VCaP (cell line): ENCODE measurements around the gene SPAG6.
"Not testable (repeated sequence)": the region's sequence is repeated elsewhere in the genome, so short reads cannot be mapped to it uniquely, and the experiment has no call there.

Experiments used
- H3K27ac ChIP-seq: fragments of 450-650 bp; 2 replicates; pipeline ENCODE4 v1.5.1; 2017
- CTCF ChIP-seq: fragments of 450-650 bp; conservative IDR thresholded peaks from 2 replicates; pipeline ENCODE4 v1.5.1; 2017; ENCODE audit warnings: mild to moderate bottlenecking, moderate library complexity

The SPAG6 gene

GRCh38 chr10:22345301-22346095 is at the start of gene SPAG6:
TSS of gene SPAG6 (plus strand) at chr10:22345496. CDS start at chr10:22345612, 116 bp downstream.
- H3K27ac ChIP-seq = no peak within 1 kb of the TSS
- TF ChIP-seq CTCF = no peak

DNA sequence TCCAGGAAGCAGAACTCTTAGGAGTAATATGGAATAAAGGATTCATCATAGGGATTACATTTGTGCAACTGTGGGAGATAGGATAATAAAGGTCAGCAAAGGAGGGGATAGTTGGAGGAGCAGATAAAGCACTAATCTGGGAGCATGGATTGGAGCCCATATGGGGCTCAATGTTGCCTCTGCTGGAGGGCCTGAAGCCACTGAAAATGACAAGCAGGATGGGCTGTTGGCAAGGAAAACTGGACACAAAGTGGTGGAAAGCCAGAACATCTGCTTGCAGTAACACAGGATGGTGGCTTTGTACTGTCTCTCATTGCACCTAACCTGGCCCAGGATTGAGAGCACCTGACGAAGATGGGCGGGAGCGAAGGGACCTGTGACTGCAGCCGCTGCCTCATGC is 44.1 kb upstream of the SPAG6 start:
- no peak; the same call in 1 of the 2 replicates for TF ChIP-seq CTCF
- H3K27ac ChIP-seq = no peak overlapping the region

DNA sequence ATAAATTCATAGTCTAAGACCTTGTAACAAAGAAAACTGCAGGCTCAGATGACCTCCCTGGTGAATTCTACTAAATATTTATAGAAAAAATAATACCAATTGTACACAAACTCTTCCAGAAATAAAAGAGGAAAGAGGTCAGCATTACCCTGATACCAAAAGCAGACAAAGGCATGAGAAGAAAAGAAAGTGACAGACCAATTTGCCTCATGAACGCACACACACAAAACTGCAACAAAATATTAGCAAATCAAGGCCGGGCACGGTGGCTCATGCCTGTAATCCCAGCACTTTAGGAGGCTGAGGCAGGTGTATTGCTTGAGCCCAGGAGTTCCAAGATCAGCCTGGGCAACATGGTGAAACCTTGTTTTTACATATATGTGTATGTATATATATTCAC is 41.8 kb upstream of the SPAG6 start:
- no peak for TF ChIP-seq CTCF
- no peak overlapping the region for H3K27ac ChIP-seq

- H3K27ac ChIP-seq = no peak overlapping the region
- TF ChIP-seq CTCF = no peak
Observed at GRCh38 chr10:22305721-22306120, 39.6 kb upstream of the SPAG6 start.

DNA sequence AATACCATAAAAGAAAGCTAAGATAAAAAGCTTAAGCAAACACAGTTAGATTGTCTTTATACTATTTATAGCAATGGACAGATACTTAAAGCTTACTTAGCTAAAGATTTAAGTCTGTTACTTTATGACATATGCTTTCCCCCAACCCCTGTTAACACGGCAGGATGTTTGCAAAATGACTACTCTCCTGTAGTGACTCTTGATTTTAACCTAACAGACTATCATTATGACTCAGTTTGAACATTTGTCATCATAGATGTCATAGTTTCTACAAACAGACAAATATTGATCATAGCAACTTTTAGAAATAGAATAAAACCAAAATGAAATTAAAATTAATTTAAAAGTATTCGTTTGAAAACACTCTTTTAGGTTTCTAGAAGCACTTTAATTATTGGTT is 36.9 kb upstream of the SPAG6 start:
- TF ChIP-seq CTCF = no peak
- no peak overlapping the region for H3K27ac ChIP-seq

DNA sequence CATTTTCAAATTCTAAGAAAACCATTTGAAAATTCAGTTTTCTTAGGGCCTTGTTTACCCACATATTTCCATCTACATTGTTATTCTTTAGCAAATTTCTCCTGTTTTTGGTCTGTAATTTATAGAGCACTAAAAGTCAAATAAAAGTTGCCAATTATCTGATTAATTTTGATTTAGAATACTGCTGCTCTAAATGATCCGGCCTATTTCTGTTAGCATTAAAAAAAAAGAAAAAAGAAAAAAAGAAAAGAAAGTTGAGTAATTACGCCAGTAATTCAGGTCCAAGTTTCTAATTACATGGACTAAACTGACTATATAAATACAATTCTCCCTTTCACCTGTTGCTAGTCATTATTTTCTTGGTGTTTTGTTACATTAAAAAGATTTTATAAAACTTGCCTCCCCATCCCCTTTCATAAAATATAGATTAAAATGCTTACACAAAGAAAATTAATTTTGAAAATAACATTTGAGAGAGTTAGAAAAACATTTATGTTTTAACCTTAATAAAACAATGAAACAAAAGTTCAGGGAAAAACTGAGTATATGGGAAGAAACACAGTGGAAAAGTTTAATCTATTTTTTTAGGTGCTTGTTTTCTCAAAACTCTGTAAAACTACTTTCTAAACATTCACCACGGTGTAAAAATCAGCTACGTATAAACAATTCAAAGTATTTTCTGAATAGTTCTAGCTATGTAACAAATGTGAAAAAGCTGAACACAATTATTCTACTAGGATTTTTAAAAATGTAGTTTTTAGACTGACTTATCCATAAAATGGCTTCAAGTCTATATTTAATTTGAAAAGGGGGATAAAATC is 35.9 kb upstream of the SPAG6 start:
- no peak for TF ChIP-seq CTCF

DNA sequence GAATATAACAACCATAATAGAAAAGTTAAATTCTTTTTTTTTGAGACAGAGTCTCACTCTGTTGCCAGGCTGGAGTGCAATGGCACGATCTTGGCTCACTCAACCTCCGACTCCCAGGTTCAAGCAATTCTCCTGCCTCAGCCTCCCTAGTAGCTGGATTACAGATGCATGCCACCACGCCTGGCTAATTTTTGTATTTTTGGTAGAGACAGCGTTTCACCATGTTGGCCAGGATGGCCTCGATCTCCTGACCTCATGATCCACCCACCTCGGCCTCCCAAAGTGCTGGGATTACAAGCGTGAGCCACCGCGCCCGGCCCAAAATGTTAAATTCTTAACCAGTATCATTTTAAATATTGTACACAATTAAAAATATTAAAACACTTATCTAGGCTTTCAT is 35.3 kb upstream of the SPAG6 start:
- H3K27ac ChIP-seq = not testable (repeated sequence)

More for the DNA sequence above, 35.9 kb upstream of the SPAG6 start:
- H3K27ac ChIP-seq = no peak overlapping the region
